HEK293T (cell line): Measurements from ENCODE around the gene PHC2.

Source experiments
- ARNT ChIP-seq: fragments of 450-650 bp; IDR thresholded peaks from 2 replicates; pipeline ENCODE4 v1.6.1; 2017; ENCODE audit warnings: mild to moderate bottlenecking
- BHLHE40 ChIP-seq: fragments of 450-650 bp; IDR thresholded peaks from 2 replicates; pipeline ENCODE4 v1.6.1; 2016; ENCODE audit warnings: mild to moderate bottlenecking, moderate library complexity, borderline replicate concordance
- FOXM1 ChIP-seq: fragments of 450-650 bp; IDR thresholded peaks from 2 replicates; pipeline ENCODE4 v1.6.1; 2017; ENCODE audit warnings: mild to moderate bottlenecking, borderline replicate concordance
- HDGF ChIP-seq: fragments of 450-650 bp; IDR thresholded peaks from 2 replicates; pipeline ENCODE4 v1.6.1; 2017; ENCODE audit warnings: antibody characterized with exemption, borderline replicate concordance
- L3MBTL2 ChIP-seq: fragments of 450-650 bp; conservative IDR thresholded peaks from 2 replicates; pipeline ENCODE4 v1.6.1; 2016; ENCODE audit warnings: mild to moderate bottlenecking
- PKNOX1 ChIP-seq: fragments of 450-650 bp; IDR thresholded peaks from 2 replicates; pipeline ENCODE4 v1.6.1; 2016
- SP1 ChIP-seq: fragments of 450-650 bp; IDR thresholded peaks from 2 replicates; pipeline ENCODE4 v1.6.1; 2017
- SUZ12 ChIP-seq: fragments of 450-650 bp; IDR thresholded peaks from 2 replicates; pipeline ENCODE4 v1.6.1; 2016; ENCODE audit warnings: mild to moderate bottlenecking
- TARDBP ChIP-seq: fragments of 450-650 bp; IDR thresholded peaks from 2 replicates; pipeline ENCODE4 v1.6.1; 2016
- ZNF384 ChIP-seq: fragments of 450-650 bp; IDR thresholded peaks from 2 replicates; pipeline ENCODE4 v1.6.1; 2016

- TF ChIP-seq SP1: no peak
- TF ChIP-seq TARDBP: no peak
- TF ChIP-seq FOXM1: no peak
- no peak for TF ChIP-seq PKNOX1
- TF ChIP-seq BHLHE40: no peak
- TF ChIP-seq ZNF384: no peak
- no peak for TF ChIP-seq ARNT
- TF ChIP-seq SUZ12: no peak
- no peak for TF ChIP-seq L3MBTL2
- no peak for TF ChIP-seq HDGF
These were observed 40.5 kb upstream of the PHC2 start for GRCh38 chr1:33471416-33471815.
